Astrocyte (in vitro differentiated cells and primary cell): ENCODE measurements around the gene CDH1. TPM values are rescaled to one million over a fixed set of nuclear protein-coding genes. Genes with fewer than 3 reads are reported as not detected.

Experiments used
- DNase-seq: peaks from one replicate; pipeline ENCODE4 v3.0.0-alpha.2; 2010; ENCODE audit warnings: low read depth
- FAIRE-seq: peaks from 2 replicates; lab custom pipeline; 2011; peaks lifted over from hg19 to GRCh38; lab: Jason Lieb, UNC
- H2AFZ ChIP-seq: 2 replicates; pipeline ENCODE4 v1.6.0; 2012; ENCODE audit warnings: low read depth, low read length, inconsistent platforms
- H3K27ac ChIP-seq: 2 replicates; pipeline ENCODE4 v1.5.1; 2011; ENCODE audit warnings: low read depth, low read length, inconsistent platforms
- H3K27me3 ChIP-seq: 2 replicates; pipeline ENCODE4 v1.6.0; 2011; ENCODE audit warnings: low read length, inconsistent platforms; ENCODE audit not compliant: insufficient read depth
- H3K36me3 ChIP-seq: 2 replicates; pipeline ENCODE4 v1.5.1; 2011; ENCODE audit warnings: low read length, inconsistent platforms; ENCODE audit not compliant: insufficient read depth
- H3K4me1 ChIP-seq: 2 replicates; pipeline ENCODE4 v1.5.1; 2011; ENCODE audit warnings: low read length, inconsistent platforms; ENCODE audit not compliant: insufficient read depth
- H3K4me2 ChIP-seq: 2 replicates; pipeline ENCODE4 v1.6.0; 2012; ENCODE audit warnings: low read length, inconsistent platforms
- H3K4me3 ChIP-seq: 2 replicates; pipeline ENCODE4 v1.5.1; 2011; ENCODE audit warnings: low read depth, mild to moderate bottlenecking, low read length, inconsistent platforms; ENCODE audit not compliant: insufficient read depth
- H3K79me2 ChIP-seq: 2 replicates; pipeline ENCODE4 v1.6.0; 2012; ENCODE audit warnings: mild to moderate bottlenecking, low read length, inconsistent platforms; ENCODE audit not compliant: insufficient read depth
- H3K9ac ChIP-seq: 2 replicates; pipeline ENCODE4 v1.6.0; 2012; ENCODE audit warnings: mild to moderate bottlenecking, low read length, inconsistent platforms
- H3K9me3 ChIP-seq: 2 replicates; pipeline ENCODE4 v1.5.1; 2012; ENCODE audit warnings: low read depth, mild to moderate bottlenecking, low read length, inconsistent platforms; ENCODE audit not compliant: insufficient read depth
- H4K20me1 ChIP-seq: 2 replicates; pipeline ENCODE4 v1.6.0; 2012; ENCODE audit warnings: low read length, inconsistent platforms; ENCODE audit not compliant: insufficient read depth
- H3K27ac Mint-ChIP-seq: one replicate; pipeline ENCODE4 v1.8.0; 2021; ENCODE audit warnings: mild to moderate bottlenecking, mixed read lengths; ENCODE audit not compliant: unreplicated experiment
- H3K27me3 Mint-ChIP-seq: one replicate; pipeline ENCODE4 v1.8.0; 2021; ENCODE audit warnings: low read depth, mixed read lengths; ENCODE audit not compliant: unreplicated experiment
- H3K36me3 Mint-ChIP-seq: one replicate; pipeline ENCODE4 v1.8.0; 2021; ENCODE audit warnings: low read depth, mixed read lengths; ENCODE audit not compliant: unreplicated experiment
- H3K4me1 Mint-ChIP-seq: one replicate; pipeline ENCODE4 v1.8.0; 2021; ENCODE audit warnings: low read depth, mixed read lengths; ENCODE audit not compliant: unreplicated experiment
- H3K4me3 Mint-ChIP-seq: one replicate; pipeline ENCODE4 v1.8.0; 2021; ENCODE audit warnings: mild to moderate bottlenecking, moderate library complexity, mixed read lengths; ENCODE audit not compliant: unreplicated experiment
- H3K9me3 Mint-ChIP-seq: one replicate; pipeline ENCODE4 v1.8.0; 2021; ENCODE audit warnings: mild to moderate bottlenecking, mixed read lengths; ENCODE audit not compliant: unreplicated experiment
- EZH2 ChIP-seq: IDR thresholded peaks from 2 replicates; pipeline ENCODE4 v1.6.1; 2012; ENCODE audit warnings: mild to moderate bottlenecking, low read length, inconsistent platforms; ENCODE audit not compliant: insufficient read depth
- total RNA-seq: library from RNA; stranded (reverse); gene quantifications from 2 replicates; pipeline ENCODE4 v1.2.1, GENCODE V29; 2021
- TF ChIP-seq, protein P1 (sequence below): IDR thresholded peaks from 2 replicates; pipeline ENCODE4 v1.5.1; 2011; ENCODE audit warnings: low read depth, mild to moderate bottlenecking, inconsistent platforms, low read length, moderate library complexity; ENCODE audit not compliant: insufficient read depth

The CDH1 gene
- total RNA-seq, 1 donor from 2014 or later: 23.8 TPM

DNA sequence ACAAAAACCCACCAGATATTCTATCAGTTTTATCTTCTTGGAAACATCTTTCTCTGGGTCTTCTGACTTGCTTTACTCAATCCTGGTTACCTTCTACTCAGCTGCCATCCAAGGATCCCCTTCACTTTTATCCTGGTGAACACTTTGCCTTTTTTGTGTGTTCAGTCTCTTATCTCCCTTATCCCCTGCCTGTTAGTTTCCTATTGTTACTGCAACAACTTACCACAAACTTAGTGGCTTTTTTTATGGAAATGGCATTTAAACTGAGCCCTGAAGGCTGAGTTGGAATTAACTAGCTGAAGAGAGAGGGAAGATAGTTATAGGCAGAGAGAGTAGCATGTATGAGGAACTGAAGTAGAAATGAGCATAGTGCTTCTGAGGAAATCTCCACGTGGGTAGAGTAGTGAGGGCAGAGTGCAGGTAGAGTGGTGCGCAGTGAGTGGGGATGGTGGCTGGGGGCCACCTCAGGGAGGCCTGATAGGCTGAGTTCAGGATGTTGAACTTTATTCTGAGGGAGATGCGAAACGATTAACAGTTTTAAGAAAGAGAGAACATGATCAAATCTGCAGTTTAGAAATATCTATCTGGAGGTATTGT is 132.5 kb downstream of the CDH1 start:
- no peaks in the 10 kb centered on the region for H3K79me2 ChIP-seq
- H3K27ac Mint-ChIP-seq: no peak overlapping the region
- H3K9me3 ChIP-seq: no peaks in the 10 kb centered on the region
- no peak overlapping the region for H2AFZ ChIP-seq
- H3K27ac ChIP-seq: no peak overlapping the region
- H3K27me3 Mint-ChIP-seq: no peaks in the 10 kb centered on the region
- H3K9ac ChIP-seq: no peak overlapping the region
- H3K4me3 Mint-ChIP-seq: no peak overlapping the region
- FAIRE-seq: no peak
- no peaks in the 10 kb centered on the region for H3K4me1 Mint-ChIP-seq
- no peaks in the 10 kb centered on the region for H4K20me1 ChIP-seq
- H3K27me3 ChIP-seq: no peaks in the 10 kb centered on the region
- H3K4me2 ChIP-seq: no peak overlapping the region
- H3K36me3 Mint-ChIP-seq: peaks cover 7% of the 10 kb centered on the region
- DNase-seq: no peak
- H3K4me1 ChIP-seq: no peaks in the 10 kb centered on the region
- H3K4me3 ChIP-seq: no peak overlapping the region
- H3K9me3 Mint-ChIP-seq: no peaks in the 10 kb centered on the region
- TF ChIP-seq EZH2: no peak
- TF ChIP-seq, protein P1, sequence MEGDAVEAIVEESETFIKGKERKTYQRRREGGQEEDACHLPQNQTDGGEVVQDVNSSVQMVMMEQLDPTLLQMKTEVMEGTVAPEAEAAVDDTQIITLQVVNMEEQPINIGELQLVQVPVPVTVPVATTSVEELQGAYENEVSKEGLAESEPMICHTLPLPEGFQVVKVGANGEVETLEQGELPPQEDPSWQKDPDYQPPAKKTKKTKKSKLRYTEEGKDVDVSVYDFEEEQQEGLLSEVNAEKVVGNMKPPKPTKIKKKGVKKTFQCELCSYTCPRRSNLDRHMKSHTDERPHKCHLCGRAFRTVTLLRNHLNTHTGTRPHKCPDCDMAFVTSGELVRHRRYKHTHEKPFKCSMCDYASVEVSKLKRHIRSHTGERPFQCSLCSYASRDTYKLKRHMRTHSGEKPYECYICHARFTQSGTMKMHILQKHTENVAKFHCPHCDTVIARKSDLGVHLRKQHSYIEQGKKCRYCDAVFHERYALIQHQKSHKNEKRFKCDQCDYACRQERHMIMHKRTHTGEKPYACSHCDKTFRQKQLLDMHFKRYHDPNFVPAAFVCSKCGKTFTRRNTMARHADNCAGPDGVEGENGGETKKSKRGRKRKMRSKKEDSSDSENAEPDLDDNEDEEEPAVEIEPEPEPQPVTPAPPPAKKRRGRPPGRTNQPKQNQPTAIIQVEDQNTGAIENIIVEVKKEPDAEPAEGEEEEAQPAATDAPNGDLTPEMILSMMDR: no peak
- peaks cover 3% of the 10 kb centered on the region for H3K36me3 ChIP-seq

DNA sequence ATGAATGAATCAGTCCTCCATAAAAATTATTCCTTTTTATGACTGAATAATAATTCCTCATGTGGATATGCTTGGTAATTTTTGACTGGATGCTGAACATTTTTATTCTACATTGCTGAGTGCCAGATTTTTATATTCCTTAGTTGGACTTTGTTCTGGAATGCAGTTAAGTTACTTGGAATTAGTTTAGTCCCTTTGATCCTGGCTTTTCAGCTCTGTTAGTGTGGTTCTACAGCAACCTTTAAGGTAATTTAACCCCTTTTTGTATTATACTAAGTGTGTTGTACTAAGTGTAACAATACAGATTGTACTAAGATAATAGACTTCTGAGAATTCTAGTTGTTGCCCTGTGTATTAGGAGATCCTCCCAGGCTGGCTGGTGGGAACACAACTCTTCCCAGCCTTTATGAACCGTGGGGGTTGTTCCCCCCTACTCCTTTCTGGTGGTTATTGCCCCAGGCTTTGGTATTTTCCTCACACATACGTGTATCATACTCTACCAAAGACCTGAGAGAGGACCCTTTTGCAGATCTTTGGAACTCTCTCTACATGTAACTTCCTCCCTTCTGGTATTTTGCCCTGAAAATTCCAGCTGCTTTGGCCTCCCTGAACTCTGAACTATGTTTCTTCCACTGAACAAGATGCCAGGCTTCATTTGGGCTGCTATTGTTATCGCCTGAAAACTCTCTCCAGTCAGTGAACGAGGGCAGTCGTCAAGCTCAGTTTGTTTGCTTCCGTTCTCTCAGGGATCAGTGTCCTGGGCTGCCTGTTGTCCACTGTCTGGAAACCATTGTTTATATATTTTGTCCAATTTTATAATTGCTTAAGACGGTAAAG is 136.8 kb downstream of the CDH1 start:
- no peak for FAIRE-seq
- no peak for DNase-seq
- no peaks in the 10 kb centered on the region for H3K27me3 Mint-ChIP-seq
- no peaks in the 10 kb centered on the region for H3K9me3 ChIP-seq
- H3K27ac ChIP-seq: no peak overlapping the region
- H3K27ac Mint-ChIP-seq: no peak overlapping the region
- no peaks in the 10 kb centered on the region for H3K79me2 ChIP-seq
- H3K4me1 ChIP-seq: no peaks in the 10 kb centered on the region
- peaks cover 14% of the 10 kb centered on the region for H3K36me3 Mint-ChIP-seq
- no peak overlapping the region for H3K4me2 ChIP-seq
- peaks cover 6% of the 10 kb centered on the region for H3K36me3 ChIP-seq
- H3K9me3 Mint-ChIP-seq: no peaks in the 10 kb centered on the region
- H3K27me3 ChIP-seq: no peaks in the 10 kb centered on the region
- no peak overlapping the region for H3K4me3 ChIP-seq
- H3K4me3 Mint-ChIP-seq: no peak overlapping the region
- no peaks in the 10 kb centered on the region for H3K4me1 Mint-ChIP-seq
- TF ChIP-seq, protein P1: no peak
- no peak for TF ChIP-seq EZH2
- no peaks in the 10 kb centered on the region for H4K20me1 ChIP-seq
- no peak overlapping the region for H2AFZ ChIP-seq
- H3K9ac ChIP-seq: no peak overlapping the region

DNA sequence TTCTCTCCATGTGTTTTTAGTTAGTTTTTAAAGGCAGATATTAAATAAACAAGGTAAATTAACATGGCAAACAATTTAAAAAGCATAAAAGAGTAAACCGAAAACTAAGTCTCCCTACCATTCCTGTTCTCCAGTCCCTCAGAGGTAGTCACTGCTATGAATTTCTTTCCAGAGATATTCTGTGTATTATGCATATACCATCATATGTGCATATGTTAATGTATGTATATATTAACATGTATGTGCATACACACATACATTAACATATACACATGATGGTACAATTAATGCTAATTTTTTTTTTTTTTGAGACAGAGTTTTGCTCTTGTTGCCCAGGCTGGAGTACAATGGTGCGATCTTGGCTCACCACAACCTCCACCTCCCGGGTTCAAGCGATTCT is 138.8 kb downstream of the CDH1 start:
- Histone ChIP-seq H2AFZ (no peak overlapping the region), H3K27me3 (no peaks in the 10 kb centered on the region), H3K36me3 (peaks cover 15% of the 10 kb centered on the region), H3K79me2 (no peaks in the 10 kb centered on the region), H3K4me1 (no peaks in the 10 kb centered on the region), H4K20me1 (no peaks in the 10 kb centered on the region), H3K9me3 (no peaks in the 10 kb centered on the region), H3K9ac (no peak overlapping the region), H3K27ac (no peak overlapping the region), H3K4me2 (no peak overlapping the region), H3K4me3 (no peak overlapping the region)
- peaks cover 14% of the 10 kb centered on the region for H3K36me3 Mint-ChIP-seq
- no peaks in the 10 kb centered on the region for H3K27me3 Mint-ChIP-seq
- DNase-seq (no peak), FAIRE-seq (no peak)
- no peak overlapping the region for H3K27ac Mint-ChIP-seq
- TF ChIP-seq, protein P1: no peak
- TF ChIP-seq EZH2: no peak
- no peak overlapping the region for H3K4me3 Mint-ChIP-seq
- H3K9me3 Mint-ChIP-seq: no peaks in the 10 kb centered on the region
- no peaks in the 10 kb centered on the region for H3K4me1 Mint-ChIP-seq
